Neural progenitor cell (in vitro differentiated cells): ENCODE measurements around the gene RIPOR1.

Experiments
- CTCF ChIP-seq: fragments of 200-600 bp; sonication (generic); IDR thresholded peaks from 2 replicates; pipeline ENCODE4 v1.5.1; 2017; ENCODE audit warnings: antibody characterized with exemption, mild to moderate bottlenecking
- EZH2 ChIP-seq: fragments of 200-600 bp; sonication (generic); IDR thresholded peaks from 2 replicates; pipeline ENCODE4 v1.6.1; 2017; ENCODE audit warnings: antibody characterized with exemption, mild to moderate bottlenecking, moderate library complexity
- EZH2phosphoT487 ChIP-seq: fragments of 200-600 bp; sonication (generic); IDR thresholded peaks from 2 replicates; pipeline ENCODE4 v1.6.1; 2017; ENCODE audit warnings: antibody characterized with exemption

DNA sequence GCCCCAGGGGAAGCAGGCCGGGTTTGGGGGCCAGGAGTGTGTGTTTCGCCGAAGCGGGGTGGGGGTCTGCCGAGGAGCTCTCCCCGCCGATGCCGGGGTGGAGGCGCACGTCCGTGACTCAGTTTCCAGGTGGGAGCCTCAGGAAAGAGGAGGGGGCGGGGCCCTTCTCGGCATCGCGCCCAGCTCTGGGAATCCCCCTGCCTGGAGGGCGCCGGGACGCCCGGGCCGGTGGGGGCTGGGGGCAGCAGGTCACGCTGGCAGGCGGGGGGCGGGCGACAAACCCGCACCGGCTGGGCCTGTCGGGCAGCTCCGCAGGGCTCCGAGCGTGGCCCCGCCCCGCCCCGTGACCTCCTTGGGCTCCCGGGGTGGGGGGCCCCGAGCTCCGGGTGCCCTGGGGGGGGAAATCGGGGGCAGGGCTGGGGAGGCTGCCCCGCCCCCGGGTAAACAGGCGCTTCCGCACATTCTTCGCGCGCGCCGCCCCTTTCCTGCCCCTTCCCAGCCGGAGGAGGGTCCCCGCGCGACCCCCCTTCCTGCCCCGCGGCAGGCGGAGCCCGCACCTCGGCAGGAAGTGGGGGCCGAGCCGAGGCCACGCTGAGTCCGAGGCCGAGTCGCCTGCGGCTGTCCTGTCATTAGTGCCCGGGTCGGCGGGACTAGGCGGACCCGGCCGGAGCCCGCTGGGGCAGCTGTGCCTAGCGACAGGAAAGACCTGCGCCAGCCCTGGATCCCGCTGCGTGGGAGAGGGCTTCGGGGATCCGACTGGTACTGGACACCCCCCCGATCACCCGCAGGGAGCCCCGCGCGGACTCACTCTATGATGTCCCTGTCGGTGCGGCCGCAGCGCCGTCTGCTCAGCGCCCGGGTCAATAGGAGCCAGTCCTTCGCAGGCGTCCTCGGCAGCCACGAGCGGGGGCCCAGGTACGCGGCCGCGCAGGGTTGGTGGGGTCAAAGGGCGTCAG, 9.3 kb downstream of the RIPOR1 start:
- TF ChIP-seq EZH2 (peak; percentile 92), CTCF (no peak), EZH2phosphoT487 (peak; percentile 88)
